ENCODE results near the gene CLCN1. TPM values are rescaled to one million over a fixed set of nuclear protein-coding genes. Genes with fewer than 3 reads are reported as not detected.

Gene CLCN1
- total RNA-seq, 5 donors from 2014 or later (not counting 1 experiment from before 2014, with no cell fraction given) = not detected

DNA sequence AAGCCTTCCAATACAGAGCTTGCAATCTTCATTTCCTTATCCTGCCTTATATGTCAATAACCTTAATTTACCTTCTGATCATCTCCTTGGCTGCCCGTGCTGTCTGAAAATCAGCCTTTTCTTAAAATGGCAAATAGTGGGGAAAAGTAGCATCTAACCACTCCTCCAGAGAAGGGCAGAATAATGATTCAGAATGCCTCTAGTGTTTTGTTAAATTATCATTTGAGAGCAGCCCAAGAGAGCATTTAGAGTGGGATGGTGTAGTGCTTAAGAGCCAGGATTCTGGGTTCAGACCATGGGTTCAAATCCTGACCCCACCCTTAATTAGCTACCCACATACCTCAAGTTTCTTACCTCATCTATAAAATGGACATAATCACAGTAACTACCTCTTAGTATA is 35.8 kb upstream of the CLCN1 start:
- DNase-seq = no peak
- Histone ChIP-seq H3K4me1 (ENCODE audit: control insufficient read depth in 1 of 2, extremely low read depth in 1 of 2, insufficient read depth in 2 of 2, low read length in 2 of 2) (peaks cover 18 to 22% of the 10 kb centered on the region in 2 experiments), H3K4me3 (ENCODE audit: control insufficient read depth in 1 of 2, extremely low read depth in 1 of 2, low read length in 1 of 2) (peak overlapping the region in 1 of 2 donors; percentile 25), H3K36me3 (ENCODE audit: control insufficient read depth in 2 of 2, extremely low read depth in 1 of 2, insufficient read depth in 1 of 2, low read length in 1 of 2) (no peaks in the 10 kb centered on the region), H3K9me3 (no peaks in the 10 kb centered on the region), H3K27me3 (replicated peaks in 1 of 2; ENCODE audit: control insufficient read depth in 2 of 2, extremely low read depth in 1 of 2, insufficient read depth in 2 of 2, low read length in 1 of 2) (no peaks in the 10 kb centered on the region), H3K27ac (ENCODE audit: low read length) (peak overlapping the region; percentile 78)
- H3K27ac Mint-ChIP-seq = peak overlapping the region; percentile 82 to 94
- peak in 3 of 4 experiments; percentile 23 to 40 (median 25) for ATAC-seq (replicated peaks in 1 of 4)
- H3K4me3 Mint-ChIP-seq = peak overlapping the region; percentile 32 to 74 (median 68)
- POLR2A ChIA-PET = interaction anchor here (0.6 to 0.9 kb wide), 2 partner anchors 17 to 90 kb away, joined by 5 to 7 read pairs; partner anchors contain the start of gene GSTK1 (in 1 of the 2)
- H3K9me3 Mint-ChIP-seq = no peaks in the 10 kb centered on the region
- H3K36me3 Mint-ChIP-seq = no peaks in the 10 kb centered on the region
- peaks cover 41 to 43% (median 41%) of the 10 kb centered on the region in 3 donors for H3K4me1 Mint-ChIP-seq
- CTCF ChIA-PET = interaction anchor here (0.6 to 2.1 kb wide), 12 partner anchors 16 to 472 kb away, joined by 3 to 11 read pairs (median 4); partner anchors contain the start of gene GSTK1 (in 1 of the 2)
- WGBS (ENCODE audit: insufficient coverage) = no CpG with 5 or more reads among the region's 1 CpG
- no peaks in the 10 kb centered on the region for H3K27me3 Mint-ChIP-seq

GRCh38 chr7:143280566-143280965 is 35.3 kb upstream of the CLCN1 start:
- no peaks in the 10 kb centered on the region for H3K9me3 ChIP-seq
- Mint-ChIP-seq H3K27me3 (no peaks in the 10 kb centered on the region), H3K4me3 (peak overlapping the region in 2 of 3 donors; percentile 68 to 74), H3K27ac (peak overlapping the region; percentile 82 to 94), H3K4me1 (peaks cover 41 to 45% (median 41%) of the 10 kb centered on the region in 3 donors), H3K36me3 (no peaks in the 10 kb centered on the region), H3K9me3 (no peaks in the 10 kb centered on the region)
- no peaks in the 10 kb centered on the region for H3K36me3 ChIP-seq (ENCODE audit: control insufficient read depth in 2 of 2, extremely low read depth in 1 of 2, insufficient read depth in 1 of 2, low read length in 1 of 2)
- POLR2A ChIA-PET = interaction anchor here in 1 of 2 donors (0.6 kb wide), 1 partner anchor 9 kb away, joined by 3 read pairs; no protein-coding TSS in a partner anchor
- CTCF ChIA-PET = interaction anchor here (0.6 to 2.1 kb wide), 8 partner anchors 16 to 472 kb away, joined by 3 to 11 read pairs (median 4); partner anchors contain the start of gene GSTK1 (in 1 of the 2)
- no CpG with 5 or more reads among the region's 2 CpGs for WGBS (ENCODE audit: insufficient coverage)
- no peaks in the 10 kb centered on the region for H3K27me3 ChIP-seq (replicated peaks in 1 of 2; ENCODE audit: control insufficient read depth in 2 of 2, extremely low read depth in 1 of 2, insufficient read depth in 2 of 2, low read length in 1 of 2)
- DNase-seq = no peak
- peak overlapping the region; percentile 78 for H3K27ac ChIP-seq (ENCODE audit: low read length)
- ATAC-seq (replicated peaks in 1 of 4) = no peak
- H3K4me1 ChIP-seq (ENCODE audit: control insufficient read depth in 1 of 2, extremely low read depth in 1 of 2, insufficient read depth in 2 of 2, low read length in 2 of 2) = peaks cover 18 to 22% of the 10 kb centered on the region in 2 experiments
- H3K4me3 ChIP-seq (ENCODE audit: control insufficient read depth in 1 of 2, extremely low read depth in 1 of 2, low read length in 1 of 2) = no peak overlapping the region

GRCh38 chr7:143281529-143281928 is 34.4 kb upstream of the CLCN1 start:
- Histone ChIP-seq H3K27ac (ENCODE audit: low read length) (no peak overlapping the region), H3K9me3 (no peaks in the 10 kb centered on the region), H3K27me3 (replicated peaks in 1 of 2; ENCODE audit: control insufficient read depth in 2 of 2, extremely low read depth in 1 of 2, insufficient read depth in 2 of 2, low read length in 1 of 2) (no peaks in the 10 kb centered on the region), H3K4me1 (ENCODE audit: control insufficient read depth in 1 of 2, extremely low read depth in 1 of 2, insufficient read depth in 2 of 2, low read length in 2 of 2) (peaks cover 18 to 22% of the 10 kb centered on the region in 2 experiments), H3K36me3 (ENCODE audit: control insufficient read depth in 2 of 2, extremely low read depth in 1 of 2, insufficient read depth in 1 of 2, low read length in 1 of 2) (no peaks in the 10 kb centered on the region), H3K4me3 (ENCODE audit: control insufficient read depth in 1 of 2, extremely low read depth in 1 of 2, low read length in 1 of 2) (no peak overlapping the region)
- ATAC-seq (replicated peaks in 1 of 4) (no peak), DNase-seq (no peak)
- Mint-ChIP-seq H3K27me3 (no peaks in the 10 kb centered on the region), H3K36me3 (no peaks in the 10 kb centered on the region), H3K9me3 (no peaks in the 10 kb centered on the region), H3K4me3 (no peak overlapping the region), H3K4me1 (peaks cover 41 to 47% (median 41%) of the 10 kb centered on the region in 3 donors), H3K27ac (peak overlapping the region; percentile 34 to 59)
- 89% methylated on average over 1 of the region's 2 CpGs for WGBS (ENCODE audit: insufficient coverage)
- ChIA-PET CTCF (interaction anchor here in 1 of 2 donors (1.0 kb wide), 1 partner anchor 41 kb away, joined by 3 read pairs; no protein-coding TSS in a partner anchor), POLR2A (no interaction called here)

DNA sequence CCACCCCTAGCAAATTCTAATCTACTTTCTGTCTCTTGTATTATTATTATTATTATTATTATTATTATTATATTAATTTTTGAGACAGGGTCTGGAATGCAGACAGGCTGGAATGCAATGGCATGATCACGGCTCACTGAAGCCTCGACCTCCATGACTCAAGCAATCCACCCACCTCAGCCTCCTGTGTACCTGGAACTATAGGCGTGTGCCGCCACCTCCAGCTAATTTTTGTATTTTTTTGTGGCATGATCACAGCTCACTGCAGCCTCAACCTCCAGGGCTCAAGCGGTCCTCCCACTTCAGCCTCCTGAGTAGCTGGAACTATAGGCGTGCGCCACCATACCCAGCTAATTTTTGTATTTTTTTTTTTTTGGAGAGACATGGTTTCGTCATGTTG is 33.8 kb upstream of the CLCN1 start:
- Mint-ChIP-seq H3K27ac (no peak overlapping the region), H3K4me3 (no peak overlapping the region), H3K27me3 (no peaks in the 10 kb centered on the region), H3K36me3 (no peaks in the 10 kb centered on the region), H3K4me1 (peaks cover 41 to 51% (median 46%) of the 10 kb centered on the region in 3 donors), H3K9me3 (no peaks in the 10 kb centered on the region)
- WGBS (ENCODE audit: insufficient coverage) = 98% methylated on average over 5 of the region's 8 CpGs
- Histone ChIP-seq H3K4me1 (ENCODE audit: control insufficient read depth in 1 of 2, extremely low read depth in 1 of 2, insufficient read depth in 2 of 2, low read length in 2 of 2) (peaks cover 18 to 22% of the 10 kb centered on the region in 2 experiments), H3K27me3 (replicated peaks in 1 of 2; ENCODE audit: control insufficient read depth in 2 of 2, extremely low read depth in 1 of 2, insufficient read depth in 2 of 2, low read length in 1 of 2) (no peaks in the 10 kb centered on the region), H3K27ac (ENCODE audit: low read length) (no peak overlapping the region), H3K9me3 (no peaks in the 10 kb centered on the region), H3K4me3 (ENCODE audit: control insufficient read depth in 1 of 2, extremely low read depth in 1 of 2, low read length in 1 of 2) (no peak overlapping the region), H3K36me3 (ENCODE audit: control insufficient read depth in 2 of 2, extremely low read depth in 1 of 2, insufficient read depth in 1 of 2, low read length in 1 of 2) (no peaks in the 10 kb centered on the region)
- CTCF ChIA-PET = interaction anchor here in 1 of 2 donors (1.1 kb wide), 1 partner anchor 17 kb away, joined by 4 read pairs; no protein-coding TSS in a partner anchor
- DNase-seq (no peak), ATAC-seq (replicated peaks in 1 of 4) (no peak)
- POLR2A ChIA-PET = no interaction called here

- H3K4me3 Mint-ChIP-seq = peak overlapping the region in 1 of 3 donors; percentile 26
- 96% methylated on average over 4 of the region's 4 CpGs for WGBS (ENCODE audit: insufficient coverage)
- no peak overlapping the region for H3K27ac ChIP-seq (ENCODE audit: low read length)
Observed at GRCh38 chr7:143283381-143283780, 32.5 kb upstream of the CLCN1 start.

DNA sequence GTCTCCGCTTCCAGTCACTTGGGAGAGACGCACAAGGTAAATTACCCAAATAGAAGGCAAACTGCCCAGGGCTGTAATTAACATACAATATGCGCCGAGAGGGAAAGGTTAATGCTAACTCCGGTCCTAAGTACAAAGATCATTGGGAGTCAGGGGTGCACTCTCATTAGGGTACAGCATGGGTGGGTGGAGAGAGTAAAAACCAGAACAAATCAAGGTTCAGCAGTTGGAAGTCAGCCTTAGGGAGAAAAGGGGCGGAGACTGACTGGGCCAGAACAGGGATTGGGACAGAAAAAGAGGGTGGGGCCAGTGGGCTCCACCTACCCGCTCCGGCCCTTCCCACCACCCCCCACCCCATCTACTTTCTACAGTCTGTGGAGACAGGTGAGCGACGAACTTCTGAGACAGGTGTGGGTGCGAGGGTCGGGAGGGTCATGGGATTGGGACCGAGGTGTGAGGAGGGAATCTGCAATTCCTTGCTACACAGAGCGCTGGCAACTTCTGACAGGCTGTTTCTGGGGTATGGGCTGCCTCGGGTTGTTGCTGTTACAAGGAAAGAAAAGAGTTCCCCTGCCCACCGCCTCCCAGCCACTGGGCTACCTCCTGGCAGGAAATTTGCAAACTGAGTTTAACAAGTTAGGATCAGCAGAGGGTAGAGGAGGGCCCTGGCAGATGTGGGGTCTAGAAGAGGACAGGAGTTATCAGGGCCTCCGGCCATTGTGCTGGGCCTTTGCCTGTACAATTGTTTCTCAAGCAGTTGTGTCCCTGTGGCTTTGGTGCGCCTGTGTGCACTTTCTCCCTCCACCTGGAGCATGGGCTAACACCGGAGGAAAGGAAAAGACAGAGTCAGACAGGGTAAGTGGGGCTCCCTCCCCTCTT is 31.1 kb upstream of the CLCN1 start, which contains the start of gene TMEM139:
TSS of gene TMEM139 (plus strand) at position 368 of the 879 bp plus-strand sequence. CDS start 1,000 bp downstream, outside the sequence.
- no peak within 1 kb of the TSS for H3K27ac ChIP-seq (ENCODE audit: low read length)
- H3K27ac Mint-ChIP-seq = peak within 1 kb of the TSS; percentile 50 to 66
- H3K36me3 ChIP-seq (ENCODE audit: control insufficient read depth in 2 of 2, extremely low read depth in 1 of 2, insufficient read depth in 1 of 2, low read length in 1 of 2) = no peaks in the 10 kb centered on the region
- ATAC-seq (replicated peaks in 1 of 4) = no peak
- H3K27me3 Mint-ChIP-seq = no peaks in the 10 kb centered on the region
- peak within 1 kb of the TSS in 1 of 3 donors; percentile 26 for H3K4me3 Mint-ChIP-seq
- H3K36me3 Mint-ChIP-seq = peaks cover 2% of the 10 kb centered on the region
- WGBS (ENCODE audit: insufficient coverage) = 99% methylated on average over 8 of the region's 19 CpGs
- H3K4me3 ChIP-seq (ENCODE audit: control insufficient read depth in 1 of 2, extremely low read depth in 1 of 2, low read length in 1 of 2) = no peak within 1 kb of the TSS
- H3K4me1 ChIP-seq (ENCODE audit: control insufficient read depth in 1 of 2, extremely low read depth in 1 of 2, insufficient read depth in 2 of 2, low read length in 2 of 2) = peaks cover 14 to 33% of the 10 kb centered on the region in 2 experiments
- DNase-seq = no peak
- no peaks in the 10 kb centered on the region for H3K9me3 Mint-ChIP-seq
- POLR2A ChIA-PET = no interaction called here
- CTCF ChIA-PET = interaction anchor here (0.6 kb wide), 2 partner anchors 8 to 26 kb away, joined by 3 read pairs; no protein-coding TSS in a partner anchor
- H3K27me3 ChIP-seq (replicated peaks in 1 of 2; ENCODE audit: control insufficient read depth in 2 of 2, extremely low read depth in 1 of 2, insufficient read depth in 2 of 2, low read length in 1 of 2) = no peaks in the 10 kb centered on the region
- H3K4me1 Mint-ChIP-seq = peaks cover 48 to 59% (median 53%) of the 10 kb centered on the region in 3 donors
- H3K9me3 ChIP-seq = no peaks in the 10 kb centered on the region

More at GRCh38 chr7:143283381-143283780, 32.5 kb upstream of the CLCN1 start:
- Mint-ChIP-seq H3K4me1 (peaks cover 48 to 61% (median 55%) of the 10 kb centered on the region in 3 donors), H3K9me3 (no peaks in the 10 kb centered on the region), H3K27ac (peak overlapping the region; percentile 50 to 66), H3K27me3 (no peaks in the 10 kb centered on the region), H3K36me3 (peaks cover 2% of the 10 kb centered on the region)
- ATAC-seq (replicated peaks in 1 of 4) = no peak
- no peak for DNase-seq
- ChIA-PET CTCF (interaction anchor here (0.8 to 1.2 kb wide), 4 partner anchors 16 to 43 kb away, joined by 3 to 7 read pairs (median 4); partner anchors contain the start of gene GSTK1 (in 1 of the 2)), POLR2A (no interaction called here)
- Histone ChIP-seq H3K27me3 (replicated peaks in 1 of 2; ENCODE audit: control insufficient read depth in 2 of 2, extremely low read depth in 1 of 2, insufficient read depth in 2 of 2, low read length in 1 of 2) (no peaks in the 10 kb centered on the region), H3K4me1 (ENCODE audit: control insufficient read depth in 1 of 2, extremely low read depth in 1 of 2, insufficient read depth in 2 of 2, low read length in 2 of 2) (peaks cover 18 to 31% of the 10 kb centered on the region in 2 experiments), H3K36me3 (ENCODE audit: control insufficient read depth in 2 of 2, extremely low read depth in 1 of 2, insufficient read depth in 1 of 2, low read length in 1 of 2) (no peaks in the 10 kb centered on the region), H3K4me3 (ENCODE audit: control insufficient read depth in 1 of 2, extremely low read depth in 1 of 2, low read length in 1 of 2) (no peak overlapping the region), H3K9me3 (no peaks in the 10 kb centered on the region)

Data from T-cell (primary cell).